CD14-positive monocyte (primary cell): ENCODE data around the gene RNF17. TPM values are rescaled to one million over a fixed set of nuclear protein-coding genes. Genes with fewer than 3 reads are reported as not detected.

Source experiments
- DNase-seq, 3 donors: peaks; one replicate each; pipeline ENCODE4 v3.0.0-alpha.2; 2011 to 2022
- H2AFZ ChIP-seq: 2 replicates; pipeline ENCODE4 v1.6.0; 2012; ENCODE audit warnings: mild to moderate bottlenecking, low read depth, low read length, inconsistent platforms; ENCODE audit not compliant: insufficient read depth, poor library complexity, severe bottlenecking
- H3K27ac ChIP-seq, 2 donors: 1 replicate in 1 of 2; 2 replicates in 1 of 2; pipeline ENCODE4 v1.5.1; 2012 to 2013; ENCODE audit warnings: low read length in 2 of 2, control low read depth in 1 of 2, inconsistent platforms in 1 of 2, low read depth in 1 of 2, mild to moderate bottlenecking in 1 of 2
- H3K27me3 ChIP-seq, 2 donors: one replicate each; pipeline versions ENCODE4 v1.6.0 to v1.6.1; 2011 to 2013; ENCODE audit warnings: low read length in 2 of 2; ENCODE audit not compliant: control insufficient read depth in 2 of 2, insufficient read depth in 2 of 2
- H3K36me3 ChIP-seq, 2 donors: replicated peaks in 1 of 2; 1 replicate in 1 of 2; 2 replicates in 1 of 2; pipeline versions ENCODE4 v1.5.1 to v1.6.1; 2012 to 2013; ENCODE audit warnings: low read length in 2 of 2, control low read depth in 1 of 2, inconsistent platforms in 1 of 2, mild to moderate bottlenecking in 1 of 2; ENCODE audit not compliant: insufficient read depth in 2 of 2, control insufficient read depth in 1 of 2
- H3K4me1 ChIP-seq, 2 donors: 1 replicate in 1 of 2; 2 replicates in 1 of 2; pipeline versions ENCODE4 v1.5.1 to v1.6.1; 2012 to 2013; ENCODE audit warnings: low read length in 2 of 2, control low read depth in 1 of 2, inconsistent platforms in 1 of 2, mild to moderate bottlenecking in 1 of 2, moderate library complexity in 1 of 2; ENCODE audit not compliant: insufficient read depth in 2 of 2, control insufficient read depth in 1 of 2
- H3K4me2 ChIP-seq: replicated peaks from 2 replicates; pipeline ENCODE3; 2012; ENCODE audit warnings: low read length, moderate library complexity, mild to moderate bottlenecking; ENCODE audit not compliant: poor library complexity, severe bottlenecking; ENCODE audit errors: extremely low read depth
- H3K4me3 ChIP-seq, 3 experiments: fragments of 200-600 bp in 1 of 3; sonication (generic) in 1 of 3; replicated peaks in 1 of 3; 1 replicate in 2 of 3; 2 replicates in 1 of 3; pipeline ENCODE4 v1.5.1; 2011 to 2013; ENCODE audit warnings: low read length in 3 of 3, mild to moderate bottlenecking in 3 of 3, control low read depth in 2 of 3, low read depth in 2 of 3, inconsistent platforms in 1 of 3, moderate library complexity in 1 of 3
- H3K79me2 ChIP-seq: 2 replicates; pipeline ENCODE4 v1.6.0; 2012; ENCODE audit warnings: mild to moderate bottlenecking, control low read depth, inconsistent platforms, low read length, moderate library complexity; ENCODE audit not compliant: insufficient read depth
- H3K9ac ChIP-seq: 2 replicates; pipeline ENCODE4 v1.6.0; 2017; ENCODE audit warnings: low read length, mild to moderate bottlenecking; ENCODE audit not compliant: insufficient read depth, poor library complexity, severe bottlenecking
- H3K9me3 ChIP-seq, 2 donors: replicated peaks in 1 of 2; 1 replicate in 1 of 2; 2 replicates in 1 of 2; pipeline versions ENCODE4 v1.5.1 to v1.6.1; 2012 to 2013; ENCODE audit warnings: low read length in 2 of 2, control low read depth in 1 of 2; ENCODE audit not compliant: control insufficient read depth in 1 of 2, insufficient read depth in 1 of 2
- H4K20me1 ChIP-seq: 2 replicates; pipeline ENCODE4 v1.6.0; 2012; ENCODE audit warnings: mild to moderate bottlenecking, low read length, control low read depth, moderate library complexity; ENCODE audit not compliant: insufficient read depth
- H3K27ac Mint-ChIP-seq, 7 donors: one replicate each; pipeline ENCODE4 v1.8.0; 2020; ENCODE audit warnings: mild to moderate bottlenecking in 7 of 7, mixed read lengths in 7 of 7, moderate library complexity in 6 of 7, inconsistent platforms in 2 of 7
- H3K27me3 Mint-ChIP-seq, 3 donors: one replicate each; pipeline ENCODE4 v1.8.0; 2021 to 2022; ENCODE audit warnings: low read depth in 3 of 3, mild to moderate bottlenecking in 3 of 3, mixed read lengths in 3 of 3, moderate library complexity in 3 of 3, inconsistent platforms in 1 of 3
- H3K36me3 Mint-ChIP-seq, 2 donors: one replicate each; pipeline ENCODE4 v1.8.0; 2020; ENCODE audit warnings: mixed read lengths in 2 of 2, inconsistent platforms in 1 of 2, mild to moderate bottlenecking in 1 of 2
- H3K4me1 Mint-ChIP-seq: one replicate; pipeline ENCODE4 v1.8.0; 2020; ENCODE audit warnings: mild to moderate bottlenecking, mixed read lengths
- H3K4me3 Mint-ChIP-seq, 2 donors: one replicate each; pipeline ENCODE4 v1.8.0; 2020; ENCODE audit warnings: mild to moderate bottlenecking in 2 of 2, mixed read lengths in 2 of 2, moderate library complexity in 1 of 2
- H3K9me3 Mint-ChIP-seq, 7 donors: one replicate each; pipeline ENCODE4 v1.8.0; 2020 to 2022; ENCODE audit warnings: mixed read lengths in 7 of 7, mild to moderate bottlenecking in 6 of 7, moderate library complexity in 6 of 7, inconsistent platforms in 2 of 7
- WGBS: methylation state at CpG from one replicate; pipeline ENCODE4 v1.1.5; 2013; ENCODE audit warnings: missing lambda C conversion rate; ENCODE audit not compliant: insufficient coverage; 5-methylcytosine and 5-hydroxymethylcytosine counted together
- intact Hi-C, 2 donors: fragments of 100-400 bp; cut with micrococcal nuclease; formaldehyde crosslinking; loops; one replicate each; pipeline versions ENCODE4 v1.15.0 to v1.15.1; 2023
- polyA plus RNA-seq, 3 donors: library from polyadenylated mRNA; depleted of rRNA in 1 of 3; unstranded in 2 of 3; stranded (reverse) in 1 of 3; fragments of 300-500 nt in 2 of 3; fragments of >200 nt in 1 of 3; fragmentation: Illumina TruSeq in 2 of 3; gene quantifications; 1 replicate in 2 of 3; 2 replicates in 1 of 3; pipeline ENCODE4 v1.2.3, GENCODE V29; 2012 to 2021
- TF ChIP-seq, protein P1 (sequence below): fragments of 200-600 bp; IDR thresholded peaks from one replicate; pipeline ENCODE4 v1.8.0; 2022; ENCODE audit warnings: antibody characterized with exemption, mild to moderate bottlenecking

The RNF17 gene
- polyA plus RNA-seq, 3 donors, result not detected

DNA sequence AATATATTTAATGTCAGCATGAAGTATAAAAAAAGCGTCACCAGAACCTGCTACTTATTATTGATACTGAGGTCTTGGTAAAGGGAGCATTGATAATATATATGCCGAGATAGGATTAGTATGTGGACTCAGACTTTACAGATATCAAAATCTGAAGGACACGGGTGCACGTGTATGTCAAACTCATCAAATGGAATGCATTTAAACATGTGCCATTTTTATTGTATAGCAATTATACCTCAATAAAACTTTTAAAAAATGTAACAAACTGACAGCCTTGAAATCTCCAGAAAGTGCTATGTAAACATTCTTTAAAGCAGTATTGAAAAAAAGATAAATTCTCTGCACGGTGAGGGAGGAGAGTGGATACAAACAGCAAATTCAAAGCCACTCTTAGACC, 157.9 kb downstream of the RNF17 start:
- peaks cover 54% of the 10 kb centered on the region for H3K79me2 ChIP-seq
- peaks cover 8 to 12% of the 10 kb centered on the region in 2 donors for H3K4me1 ChIP-seq
- H3K4me1 Mint-ChIP-seq, result peaks cover 12% of the 10 kb centered on the region
- WGBS, result no CpG with 5 or more reads among the region's 5 CpGs
- H3K36me3 ChIP-seq, result no peaks in the 10 kb centered on the region
- no peak for DNase-seq
- H3K9ac ChIP-seq, result peak overlapping the region; percentile 89
- TF ChIP-seq, protein P1, sequence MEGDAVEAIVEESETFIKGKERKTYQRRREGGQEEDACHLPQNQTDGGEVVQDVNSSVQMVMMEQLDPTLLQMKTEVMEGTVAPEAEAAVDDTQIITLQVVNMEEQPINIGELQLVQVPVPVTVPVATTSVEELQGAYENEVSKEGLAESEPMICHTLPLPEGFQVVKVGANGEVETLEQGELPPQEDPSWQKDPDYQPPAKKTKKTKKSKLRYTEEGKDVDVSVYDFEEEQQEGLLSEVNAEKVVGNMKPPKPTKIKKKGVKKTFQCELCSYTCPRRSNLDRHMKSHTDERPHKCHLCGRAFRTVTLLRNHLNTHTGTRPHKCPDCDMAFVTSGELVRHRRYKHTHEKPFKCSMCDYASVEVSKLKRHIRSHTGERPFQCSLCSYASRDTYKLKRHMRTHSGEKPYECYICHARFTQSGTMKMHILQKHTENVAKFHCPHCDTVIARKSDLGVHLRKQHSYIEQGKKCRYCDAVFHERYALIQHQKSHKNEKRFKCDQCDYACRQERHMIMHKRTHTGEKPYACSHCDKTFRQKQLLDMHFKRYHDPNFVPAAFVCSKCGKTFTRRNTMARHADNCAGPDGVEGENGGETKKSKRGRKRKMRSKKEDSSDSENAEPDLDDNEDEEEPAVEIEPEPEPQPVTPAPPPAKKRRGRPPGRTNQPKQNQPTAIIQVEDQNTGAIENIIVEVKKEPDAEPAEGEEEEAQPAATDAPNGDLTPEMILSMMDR, result no peak
- no peaks in the 10 kb centered on the region for H4K20me1 ChIP-seq
- peak overlapping the region; percentile 74 to 94 (median 90) for H3K4me3 ChIP-seq
- H3K4me3 Mint-ChIP-seq, result peak overlapping the region; percentile 96 to 98
- H3K9me3 ChIP-seq, result no peaks in the 10 kb centered on the region
- no peaks in the 10 kb centered on the region for H3K27me3 Mint-ChIP-seq
- peak overlapping the region in 1 of 2 donors; percentile 99 for H3K27ac ChIP-seq
- H3K36me3 Mint-ChIP-seq, result no peaks in the 10 kb centered on the region
- peak overlapping the region in 6 of 7 donors; percentile 97 to 99 (median 98) for H3K27ac Mint-ChIP-seq
- intact Hi-C loops, result loop anchor here in 1 of 2 donors (10.0 kb wide), 1 partner anchor 1547 kb away; no protein-coding TSS in a partner anchor
- H3K4me2 ChIP-seq, result peak overlapping the region; percentile 81
- peak overlapping the region; percentile 94 for H2AFZ ChIP-seq
- H3K27me3 ChIP-seq, result no peaks in the 10 kb centered on the region
- peaks cover 0 to 3% (median 0%) of the 10 kb centered on the region in 7 donors for H3K9me3 Mint-ChIP-seq

DNA sequence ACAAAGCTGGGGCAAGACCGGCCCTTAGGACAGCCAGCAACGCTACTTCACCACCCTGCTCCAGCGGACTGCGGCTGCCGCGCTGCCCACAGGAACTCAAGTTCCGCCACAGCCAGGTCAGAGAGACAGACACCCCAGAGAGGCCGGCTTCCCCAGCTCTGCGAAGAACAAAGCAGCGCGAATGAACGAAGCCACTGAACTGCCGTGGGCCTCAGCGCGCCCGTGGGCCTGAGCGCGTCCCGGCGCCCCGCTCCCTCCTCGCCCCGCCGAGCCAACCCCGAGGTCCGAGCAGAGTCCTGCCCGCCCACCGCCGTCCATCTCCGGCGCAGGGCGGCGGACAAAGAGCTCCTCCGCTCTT, 158.4 kb downstream of the RNF17 start:
- peak overlapping the region; percentile 74 to 94 (median 90) for H3K4me3 ChIP-seq
- intact Hi-C loops, result loop anchor here in 1 of 2 donors (10.0 kb wide), 1 partner anchor 1548 kb away; no protein-coding TSS in a partner anchor
- no peaks in the 10 kb centered on the region for H3K27me3 ChIP-seq
- TF ChIP-seq, protein P1, result no peak
- under 1% methylated on average over 34 of the region's 34 CpGs for WGBS
- peak overlapping the region in 1 of 2 donors; percentile 99 for H3K27ac ChIP-seq
- H3K4me1 Mint-ChIP-seq, result peaks cover 12% of the 10 kb centered on the region
- no peaks in the 10 kb centered on the region for H4K20me1 ChIP-seq
- H3K27me3 Mint-ChIP-seq, result no peaks in the 10 kb centered on the region
- H3K4me2 ChIP-seq, result peak overlapping the region; percentile 81
- H3K9me3 ChIP-seq, result no peaks in the 10 kb centered on the region
- DNase-seq, result peak in 1 of 3 donors; percentile 29
- H3K27ac Mint-ChIP-seq, result peak overlapping the region; percentile 97 to 99 (median 98)
- peak overlapping the region; percentile 94 for H2AFZ ChIP-seq
- H3K9me3 Mint-ChIP-seq, result peaks cover 0 to 3% (median 0%) of the 10 kb centered on the region in 7 donors
- peaks cover 49% of the 10 kb centered on the region for H3K79me2 ChIP-seq
- peak overlapping the region; percentile 96 to 98 for H3K4me3 Mint-ChIP-seq
- peaks cover 8 to 12% of the 10 kb centered on the region in 2 donors for H3K4me1 ChIP-seq
- peak overlapping the region; percentile 89 for H3K9ac ChIP-seq
- no peaks in the 10 kb centered on the region for H3K36me3 ChIP-seq
- H3K36me3 Mint-ChIP-seq, result no peaks in the 10 kb centered on the region
